Measurements from ENCODE around the gene MLH3.

DNA sequence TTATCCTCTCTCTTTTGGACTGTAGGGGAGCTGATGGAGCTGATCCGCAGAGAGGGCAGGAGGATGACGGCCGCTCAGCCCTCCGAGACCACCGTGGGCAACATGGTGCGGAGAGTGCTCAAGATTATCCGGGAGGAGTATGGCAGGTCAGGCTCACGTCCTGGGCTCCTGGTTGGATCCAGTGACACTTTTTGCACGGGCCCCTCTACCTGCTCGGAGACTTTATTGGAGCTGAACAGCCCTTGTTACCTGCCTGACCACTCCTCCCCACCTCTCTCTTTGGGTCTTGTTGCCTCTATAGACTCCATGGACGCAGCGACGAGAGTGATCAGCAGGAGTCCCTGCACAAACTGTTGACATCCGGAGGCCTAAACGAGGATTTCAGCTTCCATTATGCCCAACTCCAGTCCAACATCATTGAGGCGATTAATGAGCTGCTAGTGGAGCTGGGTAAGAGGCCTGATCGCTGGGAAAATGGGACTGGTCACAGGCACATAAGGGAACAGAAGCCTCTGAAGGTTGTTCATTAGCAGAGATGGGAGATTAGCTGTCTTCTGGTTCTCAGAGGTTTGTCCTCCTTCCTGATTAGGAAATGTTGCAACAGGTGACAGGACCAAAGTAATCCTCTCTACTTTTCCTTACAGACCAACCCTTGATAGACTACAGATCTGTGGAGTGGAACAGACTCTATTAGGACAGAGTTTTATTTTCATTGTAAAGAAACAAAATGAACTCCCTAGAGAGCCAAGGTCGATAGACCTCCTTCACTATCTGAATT lies 47.8 kb downstream of the MLH3 start:
- TF ChIP-seq, protein P1, sequence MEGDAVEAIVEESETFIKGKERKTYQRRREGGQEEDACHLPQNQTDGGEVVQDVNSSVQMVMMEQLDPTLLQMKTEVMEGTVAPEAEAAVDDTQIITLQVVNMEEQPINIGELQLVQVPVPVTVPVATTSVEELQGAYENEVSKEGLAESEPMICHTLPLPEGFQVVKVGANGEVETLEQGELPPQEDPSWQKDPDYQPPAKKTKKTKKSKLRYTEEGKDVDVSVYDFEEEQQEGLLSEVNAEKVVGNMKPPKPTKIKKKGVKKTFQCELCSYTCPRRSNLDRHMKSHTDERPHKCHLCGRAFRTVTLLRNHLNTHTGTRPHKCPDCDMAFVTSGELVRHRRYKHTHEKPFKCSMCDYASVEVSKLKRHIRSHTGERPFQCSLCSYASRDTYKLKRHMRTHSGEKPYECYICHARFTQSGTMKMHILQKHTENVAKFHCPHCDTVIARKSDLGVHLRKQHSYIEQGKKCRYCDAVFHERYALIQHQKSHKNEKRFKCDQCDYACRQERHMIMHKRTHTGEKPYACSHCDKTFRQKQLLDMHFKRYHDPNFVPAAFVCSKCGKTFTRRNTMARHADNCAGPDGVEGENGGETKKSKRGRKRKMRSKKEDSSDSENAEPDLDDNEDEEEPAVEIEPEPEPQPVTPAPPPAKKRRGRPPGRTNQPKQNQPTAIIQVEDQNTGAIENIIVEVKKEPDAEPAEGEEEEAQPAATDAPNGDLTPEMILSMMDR (conservative IDR thresholded peaks at IDR 0.05 in 1 of 2, IDR thresholded peaks at IDR 0.05 in 1 of 2; ENCODE audit: low read depth in 1 of 2, low read length in 2 of 2) = no peak
- no peak for TF ChIP-seq EZH2 (IDR thresholded peaks at IDR 0.05; ENCODE audit: low read length, missing control alignments)

Data from fibroblast of lung (primary cell).